RWPE2 (cell line): ENCODE results near the gene HOXB6.
A peak's percentile ranks its signal among the peaks of the same experiment; 100 is the strongest.

Experiments
- ATAC-seq: fragments of 200-7000 bp; cut with Tn5 transposase; 3 replicates; pipeline ENCODE4 v1.9.1; 2021; ENCODE audit warnings: low read depth
- DNase-seq: peaks from one replicate; pipeline ENCODE4 v3.0.0-alpha.2; 2020; ENCODE audit warnings: low spot score
- H3K27ac ChIP-seq: fragments of 450-650 bp; 2 replicates; pipeline ENCODE4 v1.5.1; 2017; ENCODE audit warnings: mild to moderate bottlenecking; ENCODE audit not compliant: poor library complexity, severe bottlenecking
- H3K27me3 ChIP-seq: fragments of 250-450 bp; sonication (Bioruptor Pico); 2 replicates; pipeline ENCODE4 v1.5.1; 2021; ENCODE audit warnings: mild to moderate bottlenecking, moderate library complexity; ENCODE audit not compliant: insufficient read depth, poor library complexity, severe bottlenecking
- H3K36me3 ChIP-seq: fragments of 250-450 bp; sonication (Bioruptor Pico); 2 replicates; pipeline ENCODE4 v1.5.1; 2020; ENCODE audit warnings: low read depth, mild to moderate bottlenecking, moderate library complexity
- H3K4me1 ChIP-seq: fragments of 250-450 bp; sonication (Bioruptor Pico); 2 replicates; pipeline ENCODE4 v1.5.1; 2021; ENCODE audit warnings: mild to moderate bottlenecking, moderate library complexity; ENCODE audit not compliant: insufficient read depth, poor library complexity, severe bottlenecking
- H3K4me3 ChIP-seq: fragments of 250-450 bp; sonication (Bioruptor Pico); 2 replicates; pipeline ENCODE4 v1.5.1; 2021; ENCODE audit warnings: mild to moderate bottlenecking, moderate library complexity; ENCODE audit not compliant: severe bottlenecking
- H3K9me3 ChIP-seq: fragments of 250-450 bp; sonication (Bioruptor Pico); 2 replicates; pipeline ENCODE4 v1.5.1; 2021; ENCODE audit warnings: mild to moderate bottlenecking, moderate library complexity; ENCODE audit not compliant: severe bottlenecking
- CTCF ChIP-seq: fragments of 450-650 bp; IDR thresholded peaks from one replicate; pipeline ENCODE4 v1.5.1; 2017; ENCODE audit warnings: mild to moderate bottlenecking, moderate library complexity; ENCODE audit not compliant: poor library complexity, severe bottlenecking

The HOXB6 gene

GRCh38 chr17:48577946-48578615, 26.7 kb downstream of the HOXB6 start, which contains the start of gene HOXB4:
TSS of gene HOXB4 (minus strand) at chr17:48578350. CDS start at chr17:48578319, 31 bp downstream.
- Histone ChIP-seq H3K36me3 (peaks cover 5% of the 10 kb centered on the region), H3K9me3 (no peaks in the 10 kb centered on the region), H3K4me1 (peaks cover 5% of the 10 kb centered on the region), H3K4me3 (peak within 1 kb of the TSS; percentile 63), H3K27ac (peak within 1 kb of the TSS; percentile 35), H3K27me3 (no peaks in the 10 kb centered on the region)
- DNase-seq, result no peak
- peak; percentile 75 for ATAC-seq
- TF ChIP-seq CTCF, result no peak

GRCh38 chr17:48577330-48577945, 27.3 kb downstream of the HOXB6 start:
- Histone ChIP-seq H3K27me3 (no peaks in the 10 kb centered on the region), H3K27ac (peak overlapping the region; percentile 35)

GRCh38 chr17:48576479-48577309, 28.1 kb downstream of the HOXB6 start:
- peak; percentile 72 for ATAC-seq
- H3K4me3 ChIP-seq, result peak overlapping the region; percentile 63

More at GRCh38 chr17:48577330-48577945, 27.3 kb downstream of the HOXB6 start:
- DNase-seq (no peak), ATAC-seq (peak; percentile 28; the same call in 1 of the 3 replicates)
- peaks cover 5% of the 10 kb centered on the region for H3K4me1 ChIP-seq
- peaks cover 5% of the 10 kb centered on the region for H3K36me3 ChIP-seq
- no peak for TF ChIP-seq CTCF
- no peaks in the 10 kb centered on the region for H3K9me3 ChIP-seq
- H3K4me3 ChIP-seq, result peak overlapping the region; percentile 63

GRCh38 chr17:48575673-48576478, 28.9 kb downstream of the HOXB6 start:
- ATAC-seq (no peak), DNase-seq (no peak)
- Histone ChIP-seq H3K4me1 (peaks cover 5% of the 10 kb centered on the region), H3K36me3 (peaks cover 5% of the 10 kb centered on the region), H3K27me3 (no peaks in the 10 kb centered on the region), H3K27ac (no peak overlapping the region), H3K9me3 (no peaks in the 10 kb centered on the region), H3K4me3 (no peak overlapping the region)
- no peak for TF ChIP-seq CTCF

More at GRCh38 chr17:48576479-48577309, 28.1 kb downstream of the HOXB6 start:
- no peak for TF ChIP-seq CTCF
- Histone ChIP-seq H3K27ac (peak overlapping the region; percentile 35), H3K36me3 (peaks cover 5% of the 10 kb centered on the region), H3K27me3 (no peaks in the 10 kb centered on the region), H3K9me3 (no peaks in the 10 kb centered on the region), H3K4me1 (peaks cover 5% of the 10 kb centered on the region)
- no peak for DNase-seq
